ENCODE results near the gene PLCG1. TPM values are rescaled to one million over a fixed set of nuclear protein-coding genes. Genes with fewer than 3 reads are reported as not detected.
A peak's percentile ranks its signal among the peaks of the same experiment; 100 is the strongest.

PLCG1 gene
- total RNA-seq, 1 donor from 2014 or later, result 94.0 TPM

GRCh38 chr20:41139227-41140093, 2.1 kb downstream of the PLCG1 start:
- Histone ChIP-seq H3K36me3 (peaks cover 2% of the 10 kb centered on the region), H3K27me3 (ENCODE audit: low read depth) (no peaks in the 10 kb centered on the region), H3K4me3 (peak overlapping the region; percentile 87), H3K4me1 (peaks cover 81% of the 10 kb centered on the region), H3K27ac (peak overlapping the region; percentile 95), H3K9me3 (no peaks in the 10 kb centered on the region)
- TF ChIP-seq CTCF (IDR thresholded peaks at IDR 0.05), result no peak
- DNase-seq (no peak), ATAC-seq (no peak)
- intact Hi-C loops (cut with DNase I), result no loop called here

- Histone ChIP-seq H3K36me3 (peaks cover 4% of the 10 kb centered on the region), H3K4me1 (peaks cover 87% of the 10 kb centered on the region), H3K27ac (peak overlapping the region; percentile 73), H3K9me3 (no peaks in the 10 kb centered on the region), H3K4me3 (no peak overlapping the region), H3K27me3 (ENCODE audit: low read depth) (no peaks in the 10 kb centered on the region)
- ATAC-seq (no peak), DNase-seq (no peak)
- intact Hi-C loops (cut with DNase I), result no loop called here
- no peak for TF ChIP-seq CTCF (IDR thresholded peaks at IDR 0.05)
Measured at GRCh38 chr20:41140226-41141133, 3.1 kb downstream of the PLCG1 start.

- H3K9me3 ChIP-seq, result no peaks in the 10 kb centered on the region
- intact Hi-C loops (cut with DNase I), result no loop called here
- DNase-seq, result no peak
- peak overlapping the region; percentile 7 for H3K4me3 ChIP-seq
- ATAC-seq, result no peak
- no peaks in the 10 kb centered on the region for H3K27me3 ChIP-seq (ENCODE audit: low read depth)
- TF ChIP-seq CTCF (IDR thresholded peaks at IDR 0.05), result no peak
- peaks cover 4% of the 10 kb centered on the region for H3K36me3 ChIP-seq
- peak overlapping the region; percentile 73 for H3K27ac ChIP-seq
- H3K4me1 ChIP-seq, result peaks cover 87% of the 10 kb centered on the region
Measured at GRCh38 chr20:41141153-41141815, 3.9 kb downstream of the PLCG1 start.

- ATAC-seq (no peak), DNase-seq (no peak)
- intact Hi-C loops (cut with DNase I), result no loop called here
- no peak for TF ChIP-seq CTCF (IDR thresholded peaks at IDR 0.05)
- peaks cover 4% of the 10 kb centered on the region for H3K36me3 ChIP-seq
- peaks cover 94% of the 10 kb centered on the region for H3K4me1 ChIP-seq
- no peaks in the 10 kb centered on the region for H3K27me3 ChIP-seq (ENCODE audit: low read depth)
- H3K27ac ChIP-seq, result peak overlapping the region; percentile 73
- no peaks in the 10 kb centered on the region for H3K9me3 ChIP-seq
- peak overlapping the region; percentile 21 for H3K4me3 ChIP-seq
Measured at GRCh38 chr20:41142245-41142644, 4.9 kb downstream of the PLCG1 start.

GRCh38 chr20:41142919-41143318, 5.6 kb downstream of the PLCG1 start:
- TF ChIP-seq CTCF (IDR thresholded peaks at IDR 0.05), result no peak
- ATAC-seq (no peak), DNase-seq (no peak)
- peak overlapping the region; percentile 73 for H3K27ac ChIP-seq
- H3K9me3 ChIP-seq, result no peaks in the 10 kb centered on the region
- intact Hi-C loops (cut with DNase I), result no loop called here
- peaks cover 4% of the 10 kb centered on the region for H3K36me3 ChIP-seq
- H3K27me3 ChIP-seq (ENCODE audit: low read depth), result no peaks in the 10 kb centered on the region
- H3K4me3 ChIP-seq, result peak overlapping the region; percentile 21
- H3K4me1 ChIP-seq, result peaks cover 100% of the 10 kb centered on the region

Data from lower lobe of right lung (tissue), 2 donors.